Measurements from ENCODE around the gene CLDN19.

Gene CLDN19

GRCh38 chr1:42743317-42744147 lies 3.5 kb upstream of the CLDN19 start:
- TF ChIP-seq YY1 (IDR thresholded peaks at IDR 0.05; ENCODE audit: low read depth): no peak

DNA sequence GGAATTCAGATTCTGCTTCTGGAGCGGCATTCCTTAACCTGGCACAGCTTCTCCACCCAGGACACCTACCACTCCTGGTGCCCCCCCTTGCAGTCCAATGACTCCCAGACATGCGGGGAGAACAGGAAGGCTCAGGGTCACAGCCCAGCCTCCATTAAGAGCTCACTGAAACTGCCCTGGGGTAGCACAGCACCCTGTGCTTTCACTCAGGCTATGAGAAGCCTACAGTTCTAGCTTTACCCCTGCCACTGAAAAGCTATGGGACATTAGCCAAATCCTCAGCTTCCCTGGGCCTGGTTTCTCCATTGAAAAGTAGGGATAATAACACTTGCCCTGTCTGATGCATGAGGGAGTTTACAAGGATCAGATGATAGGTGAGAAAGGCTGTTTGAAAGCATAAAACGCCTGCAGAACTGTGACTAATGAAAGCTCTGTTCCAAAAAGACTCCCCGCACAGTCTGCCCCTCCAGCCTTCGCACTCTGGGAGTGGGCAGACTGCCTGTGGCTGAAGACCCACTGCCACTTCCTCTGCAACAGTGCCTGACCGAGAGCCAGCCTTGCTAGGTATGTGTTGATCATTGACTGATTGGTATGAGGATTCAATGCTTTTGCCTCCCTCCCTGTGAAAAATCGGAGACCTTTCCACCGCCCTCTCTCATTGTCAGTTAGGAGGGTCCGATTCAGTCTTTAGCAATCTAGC lies 2.7 kb upstream of the CLDN19 start:
- TF ChIP-seq TAF1 (IDR thresholded peaks at IDR 0.05; ENCODE audit: low read depth): no peak
- TF ChIP-seq, protein P1, sequence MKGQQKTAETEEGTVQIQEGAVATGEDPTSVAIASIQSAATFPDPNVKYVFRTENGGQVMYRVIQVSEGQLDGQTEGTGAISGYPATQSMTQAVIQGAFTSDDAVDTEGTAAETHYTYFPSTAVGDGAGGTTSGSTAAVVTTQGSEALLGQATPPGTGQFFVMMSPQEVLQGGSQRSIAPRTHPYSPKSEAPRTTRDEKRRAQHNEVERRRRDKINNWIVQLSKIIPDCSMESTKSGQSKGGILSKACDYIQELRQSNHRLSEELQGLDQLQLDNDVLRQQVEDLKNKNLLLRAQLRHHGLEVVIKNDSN (IDR thresholded peaks at IDR 0.05): no peak
- TF ChIP-seq TCF12 (IDR thresholded peaks at IDR 0.05; ENCODE audit: low read depth): no peak
- TF ChIP-seq MAX (IDR thresholded peaks at IDR 0.05): no peak
- TF ChIP-seq RAD21 (IDR thresholded peaks at IDR 0.05; ENCODE audit: low read depth): no peak
- no peak for TF ChIP-seq YY1 (IDR thresholded peaks at IDR 0.05; ENCODE audit: low read depth)
- no peak for TF ChIP-seq TEAD4 (IDR thresholded peaks at IDR 0.05)
- TF ChIP-seq EP300 (IDR thresholded peaks at IDR 0.05; ENCODE audit: borderline replicate concordance): no peak
- no peak for TF ChIP-seq CREB1 (IDR thresholded peaks at IDR 0.05; ENCODE audit: low read depth)

- TF ChIP-seq ZBTB7A (IDR thresholded peaks at IDR 0.05; ENCODE audit: low read depth): no peak
Measured at GRCh38 chr1:42742141-42742540, 2.1 kb upstream of the CLDN19 start.

DNA sequence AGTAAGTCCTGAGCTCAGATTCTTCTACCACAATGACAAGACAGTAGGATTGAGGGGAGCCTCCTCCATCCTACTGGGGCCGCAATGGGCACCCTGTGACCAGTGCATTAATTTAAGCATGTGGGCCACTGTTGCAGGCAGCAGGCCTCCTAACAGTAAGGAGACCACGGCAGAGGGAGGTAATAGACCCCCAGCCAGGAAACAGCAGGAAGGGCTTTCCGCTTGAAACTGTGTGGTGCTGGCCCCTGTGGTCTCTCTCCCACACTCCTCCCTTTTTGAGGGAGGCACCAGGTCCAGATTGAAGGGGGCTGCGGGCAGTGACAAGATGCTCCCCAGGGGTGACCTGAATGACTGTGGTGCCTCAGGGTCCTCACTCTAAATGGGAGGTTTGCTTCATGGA lies 1.7 kb upstream of the CLDN19 start:
- no peak for TF ChIP-seq NFIC (IDR thresholded peaks at IDR 0.05)
- no peak for TF ChIP-seq TEAD4 (IDR thresholded peaks at IDR 0.05)
- TF ChIP-seq TCF12 (IDR thresholded peaks at IDR 0.05; ENCODE audit: low read depth): no peak
- no peak for TF ChIP-seq EGR1 (IDR thresholded peaks at IDR 0.05)
- TF ChIP-seq ZBTB7A (IDR thresholded peaks at IDR 0.05; ENCODE audit: low read depth): no peak
- TF ChIP-seq, protein P1 (IDR thresholded peaks at IDR 0.05): no peak

GRCh38 chr1:42740851-42741580 lies 980 bp upstream of the CLDN19 start:
- TF ChIP-seq TCF12 (IDR thresholded peaks at IDR 0.05; ENCODE audit: low read depth): no peak
- TF ChIP-seq TEAD4 (IDR thresholded peaks at IDR 0.05): no peak
- TF ChIP-seq TAF1 (IDR thresholded peaks at IDR 0.05; ENCODE audit: low read depth): no peak
- TF ChIP-seq MAX (IDR thresholded peaks at IDR 0.05): no peak
- TF ChIP-seq, protein P1 (IDR thresholded peaks at IDR 0.05): no peak
- no peak for TF ChIP-seq ZBTB7A (IDR thresholded peaks at IDR 0.05; ENCODE audit: low read depth)
- TF ChIP-seq, protein P2, sequence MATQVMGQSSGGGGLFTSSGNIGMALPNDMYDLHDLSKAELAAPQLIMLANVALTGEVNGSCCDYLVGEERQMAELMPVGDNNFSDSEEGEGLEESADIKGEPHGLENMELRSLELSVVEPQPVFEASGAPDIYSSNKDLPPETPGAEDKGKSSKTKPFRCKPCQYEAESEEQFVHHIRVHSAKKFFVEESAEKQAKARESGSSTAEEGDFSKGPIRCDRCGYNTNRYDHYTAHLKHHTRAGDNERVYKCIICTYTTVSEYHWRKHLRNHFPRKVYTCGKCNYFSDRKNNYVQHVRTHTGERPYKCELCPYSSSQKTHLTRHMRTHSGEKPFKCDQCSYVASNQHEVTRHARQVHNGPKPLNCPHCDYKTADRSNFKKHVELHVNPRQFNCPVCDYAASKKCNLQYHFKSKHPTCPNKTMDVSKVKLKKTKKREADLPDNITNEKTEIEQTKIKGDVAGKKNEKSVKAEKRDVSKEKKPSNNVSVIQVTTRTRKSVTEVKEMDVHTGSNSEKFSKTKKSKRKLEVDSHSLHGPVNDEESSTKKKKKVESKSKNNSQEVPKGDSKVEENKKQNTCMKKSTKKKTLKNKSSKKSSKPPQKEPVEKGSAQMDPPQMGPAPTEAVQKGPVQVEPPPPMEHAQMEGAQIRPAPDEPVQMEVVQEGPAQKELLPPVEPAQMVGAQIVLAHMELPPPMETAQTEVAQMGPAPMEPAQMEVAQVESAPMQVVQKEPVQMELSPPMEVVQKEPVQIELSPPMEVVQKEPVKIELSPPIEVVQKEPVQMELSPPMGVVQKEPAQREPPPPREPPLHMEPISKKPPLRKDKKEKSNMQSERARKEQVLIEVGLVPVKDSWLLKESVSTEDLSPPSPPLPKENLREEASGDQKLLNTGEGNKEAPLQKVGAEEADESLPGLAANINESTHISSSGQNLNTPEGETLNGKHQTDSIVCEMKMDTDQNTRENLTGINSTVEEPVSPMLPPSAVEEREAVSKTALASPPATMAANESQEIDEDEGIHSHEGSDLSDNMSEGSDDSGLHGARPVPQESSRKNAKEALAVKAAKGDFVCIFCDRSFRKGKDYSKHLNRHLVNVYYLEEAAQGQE (IDR thresholded peaks at IDR 0.05; ENCODE audit: low read depth): no peak
- no peak for TF ChIP-seq CEBPB (IDR thresholded peaks at IDR 0.05)
- TF ChIP-seq YY1 (IDR thresholded peaks at IDR 0.05; ENCODE audit: low read depth): no peak
- TF ChIP-seq RAD21 (IDR thresholded peaks at IDR 0.05; ENCODE audit: low read depth): no peak
- TF ChIP-seq CREB1 (IDR thresholded peaks at IDR 0.05; ENCODE audit: low read depth): no peak
- no peak for TF ChIP-seq EP300 (IDR thresholded peaks at IDR 0.05; ENCODE audit: borderline replicate concordance)
- no peak for TF ChIP-seq FOXM1 (IDR thresholded peaks at IDR 0.05; ENCODE audit: borderline replicate concordance, low read depth)
- no peak for TF ChIP-seq EGR1 (IDR thresholded peaks at IDR 0.05)
- no peak for TF ChIP-seq NFIC (IDR thresholded peaks at IDR 0.05)

DNA sequence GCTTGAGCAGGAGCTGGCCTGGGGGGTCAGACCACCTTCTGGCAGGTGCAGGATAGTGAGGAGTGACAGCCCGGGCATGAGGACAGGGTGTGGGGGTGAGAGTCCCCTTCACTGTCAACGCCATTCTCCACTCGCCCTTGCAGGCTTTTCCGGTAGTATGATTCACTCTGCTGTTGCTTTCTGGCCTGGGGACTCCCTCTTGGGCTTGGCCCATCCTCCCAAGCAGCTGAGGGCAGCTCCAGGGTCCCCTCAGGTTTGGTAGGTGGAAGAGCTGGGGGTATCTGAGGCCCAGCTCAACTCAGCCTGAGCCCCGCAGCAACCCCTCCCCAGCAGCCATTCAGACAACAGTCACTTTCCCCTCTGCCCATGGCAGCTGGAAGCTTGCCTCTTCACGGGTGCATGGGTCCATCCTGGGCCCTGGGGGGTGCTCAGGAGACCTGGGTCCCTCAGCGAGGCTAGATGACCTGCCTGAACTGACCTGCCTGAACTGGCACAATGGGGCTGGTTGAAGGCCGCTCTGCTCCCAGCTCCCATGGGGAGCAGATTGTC lies 1.3 kb downstream of the CLDN19 start:
- TF ChIP-seq ZBTB7A (IDR thresholded peaks at IDR 0.05; ENCODE audit: low read depth) (no peak), CREB1 (IDR thresholded peaks at IDR 0.05; ENCODE audit: low read depth) (no peak), MAX (IDR thresholded peaks at IDR 0.05) (no peak), NFIC (IDR thresholded peaks at IDR 0.05) (no peak), TEAD4 (IDR thresholded peaks at IDR 0.05) (no peak), EP300 (IDR thresholded peaks at IDR 0.05; ENCODE audit: borderline replicate concordance) (no peak), TAF1 (IDR thresholded peaks at IDR 0.05; ENCODE audit: low read depth) (no peak), YY1 (IDR thresholded peaks at IDR 0.05; ENCODE audit: low read depth) (no peak), EGR1 (IDR thresholded peaks at IDR 0.05) (no peak), RAD21 (IDR thresholded peaks at IDR 0.05; ENCODE audit: low read depth) (no peak), CEBPB (IDR thresholded peaks at IDR 0.05) (no peak)
- TF ChIP-seq, protein P2 (IDR thresholded peaks at IDR 0.05; ENCODE audit: low read depth): no peak
- TF ChIP-seq, protein P1 (IDR thresholded peaks at IDR 0.05): no peak
